22Rv1 (cell line): Measurements from ENCODE around the gene MOCS2.

Source experiments
- H3K27ac ChIP-seq: fragments of 450-650 bp; 2 replicates; pipeline ENCODE4 v1.5.1; 2017
- CTCF ChIP-seq: fragments of 450-650 bp; IDR thresholded peaks from 2 replicates; pipeline ENCODE4 v1.5.1; 2017; ENCODE audit warnings: mild to moderate bottlenecking
- ZFX ChIP-seq: fragments of 450-650 bp; IDR thresholded peaks from 2 replicates; pipeline ENCODE4 v1.6.1; 2017; ENCODE audit warnings: antibody characterized with exemption, borderline replicate concordance

Gene MOCS2

GRCh38 chr5:53109443-53110127, at the start of gene MOCS2:
MOCS2 (minus strand) TSS chr5:53109757; CDS start chr5:53107174, 2,583 bp downstream.
- peak within 1 kb of the TSS; percentile 61 for H3K27ac ChIP-seq
- TF ChIP-seq CTCF (no peak), ZFX (no peak)

DNA sequence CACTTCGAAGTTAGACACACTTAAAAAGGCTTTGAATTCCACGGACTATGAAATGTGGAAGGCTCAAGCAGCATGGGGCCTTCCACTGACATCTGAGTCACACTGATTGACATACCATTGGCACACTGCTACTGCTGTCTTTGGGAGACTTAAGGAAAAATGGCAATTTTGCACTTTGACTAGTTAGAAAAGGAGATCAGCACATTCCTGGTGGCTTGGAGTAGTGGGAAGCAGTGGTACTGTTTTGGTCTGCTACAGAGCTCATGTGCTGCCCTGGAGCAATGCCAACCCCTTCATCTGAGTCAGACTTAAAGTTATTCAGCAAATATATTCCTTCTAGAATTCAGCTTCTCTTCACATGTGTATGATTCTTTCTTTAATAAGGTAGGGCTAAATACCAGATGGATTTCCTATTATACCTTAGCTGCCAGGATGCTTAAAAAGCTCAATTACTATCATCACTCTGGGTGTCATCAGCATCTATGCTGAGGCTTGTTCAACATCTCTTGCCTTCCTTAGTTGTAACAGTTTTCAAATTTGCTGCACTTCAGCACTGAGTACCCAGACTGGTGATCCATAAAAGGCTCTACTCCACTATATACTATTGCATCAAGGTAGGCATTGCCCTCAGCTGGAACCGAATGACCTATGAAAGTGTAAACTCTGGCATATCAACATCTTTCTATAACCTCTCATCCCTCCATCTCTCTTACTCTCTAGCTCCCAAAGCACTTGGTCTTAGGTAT, 42.3 kb upstream of the MOCS2 start:
- TF ChIP-seq CTCF = no peak
- no peak for TF ChIP-seq ZFX
- H3K27ac ChIP-seq = no peak overlapping the region

DNA sequence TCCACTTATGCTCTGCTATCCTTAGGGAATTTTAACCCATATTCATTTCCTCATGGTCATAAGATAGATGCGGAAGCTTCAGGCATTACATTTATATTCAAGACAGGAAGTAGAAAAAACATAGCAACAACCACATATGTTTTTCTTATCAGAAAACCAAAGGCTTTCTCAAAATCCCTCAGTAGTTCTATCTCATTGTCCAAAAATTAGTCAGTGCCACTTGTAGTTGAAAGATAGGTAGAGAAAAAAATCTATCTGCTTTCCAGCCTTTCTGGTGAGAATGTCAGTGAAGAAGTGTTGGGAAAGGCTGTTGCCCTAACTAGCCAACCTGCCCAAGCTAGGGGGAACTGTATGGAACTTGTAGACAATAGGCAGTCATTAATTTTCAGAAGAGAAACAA, 23.5 kb upstream of the MOCS2 start:
- TF ChIP-seq ZFX = no peak
- no peak for TF ChIP-seq CTCF
- H3K27ac ChIP-seq = no peak overlapping the region

GRCh38 chr5:53130266-53130665, 20.7 kb upstream of the MOCS2 start:
- TF ChIP-seq CTCF (no peak), ZFX (no peak)
- H3K27ac ChIP-seq = no peak overlapping the region

DNA sequence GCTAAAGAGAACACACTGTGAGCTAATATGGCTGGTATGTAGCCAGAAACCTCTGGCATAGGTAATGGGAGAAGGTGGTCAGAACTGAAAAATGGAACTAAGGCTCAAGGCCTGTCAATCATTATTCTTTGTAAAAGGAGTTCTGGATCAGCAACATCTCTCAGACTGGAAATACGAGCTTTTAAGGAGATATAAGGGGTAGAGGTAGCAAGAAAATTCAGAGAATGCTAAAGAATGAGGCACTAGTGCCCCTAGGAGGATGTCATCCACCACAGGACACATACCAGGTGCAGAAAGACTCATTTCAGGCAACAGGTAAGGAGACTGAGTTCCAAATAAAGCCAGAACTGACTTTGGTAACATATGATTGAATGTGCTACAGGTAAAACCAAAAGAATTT, 18.9 kb upstream of the MOCS2 start:
- no peak overlapping the region for H3K27ac ChIP-seq
- no peak for TF ChIP-seq ZFX

DNA sequence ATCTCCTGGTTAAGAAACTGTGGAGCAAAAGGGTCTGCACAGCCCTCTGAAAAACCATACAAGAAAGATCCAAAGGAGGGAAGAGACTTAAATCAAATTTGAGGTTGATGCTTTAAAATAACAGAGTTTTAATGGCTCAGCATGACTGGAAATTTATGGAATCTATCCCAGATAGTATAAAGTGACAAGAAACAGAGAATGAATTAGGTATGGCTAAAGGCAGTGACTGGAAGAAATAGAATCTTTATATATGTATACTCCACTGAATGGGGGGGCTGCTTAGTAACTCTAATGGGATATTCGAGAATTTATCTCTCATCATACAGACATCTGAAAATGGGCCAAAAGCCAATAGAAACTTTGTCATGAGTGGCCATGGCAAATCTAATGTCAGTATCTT, 17.6 kb upstream of the MOCS2 start:
- TF ChIP-seq CTCF (no peak), ZFX (no peak)
- H3K27ac ChIP-seq = no peak overlapping the region

- no peak overlapping the region for H3K27ac ChIP-seq
- no peak for TF ChIP-seq CTCF
- no peak for TF ChIP-seq ZFX
Observed at GRCh38 chr5:53126521-53126920, 17.0 kb upstream of the MOCS2 start.
